Measurements from ENCODE around the gene LCE1F.

Gene LCE1F

DNA sequence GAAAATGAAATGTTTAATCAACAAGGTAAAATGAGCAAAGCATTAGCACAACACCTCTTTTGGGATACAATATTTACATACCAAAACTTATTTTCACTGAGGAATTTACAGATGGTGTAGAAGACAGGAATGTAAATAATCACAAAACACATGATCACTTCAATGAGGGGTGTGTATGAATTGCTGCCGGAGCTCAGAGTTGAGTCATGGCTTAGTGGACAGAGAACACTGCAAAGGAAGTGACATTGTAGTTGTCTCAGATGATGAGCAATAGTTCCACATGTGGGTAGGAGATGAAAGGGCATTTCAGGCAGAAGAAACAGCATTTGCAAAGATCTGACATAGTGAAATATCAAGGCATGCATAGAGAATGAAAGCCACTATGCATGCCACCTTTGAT, 22.7 kb upstream of the LCE1F start:
- DNase-seq (ENCODE audit: extremely low read depth, insufficient read length) = no peak
- Histone ChIP-seq H3K4me3 (replicated peaks; ENCODE audit: low read depth, low read length) (no peak overlapping the region), H3K36me3 (ENCODE audit: control insufficient read depth, insufficient read depth, low read length) (no peaks in the 10 kb centered on the region), H3K27me3 (replicated peaks; ENCODE audit: control insufficient read depth, insufficient read depth, low read length) (no peaks in the 10 kb centered on the region)
- no peak for TF ChIP-seq CTCF (IDR thresholded peaks at IDR 0.05; ENCODE audit: insufficient read depth, low read length, poor library complexity, severe bottlenecking)

DNA sequence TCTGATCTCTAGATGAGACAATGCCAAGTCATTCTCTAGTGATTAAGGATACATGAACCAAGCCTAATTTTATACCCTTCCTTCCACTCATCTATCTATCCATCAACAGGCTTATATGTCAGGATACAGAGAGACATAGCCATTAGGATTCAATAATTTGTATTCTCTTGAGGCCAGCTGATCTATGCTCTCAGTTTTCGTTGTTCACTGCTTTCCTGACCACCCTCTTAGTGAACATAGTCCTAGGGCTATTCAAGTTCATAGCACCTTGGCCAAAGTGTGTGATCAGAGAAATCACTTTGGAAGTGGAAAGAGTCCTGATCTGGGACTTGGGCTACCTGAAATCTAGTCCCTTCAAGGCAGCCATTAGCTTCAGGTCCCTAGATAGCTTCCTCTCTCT, 21.4 kb upstream of the LCE1F start:
- TF ChIP-seq CTCF (IDR thresholded peaks at IDR 0.05; ENCODE audit: insufficient read depth, low read length, poor library complexity, severe bottlenecking) = no peak
- no peak for DNase-seq (ENCODE audit: extremely low read depth, insufficient read length)
- H3K27me3 ChIP-seq (replicated peaks; ENCODE audit: control insufficient read depth, insufficient read depth, low read length) = no peaks in the 10 kb centered on the region; the same call in 1 of the 2 replicates
- H3K4me3 ChIP-seq (replicated peaks; ENCODE audit: low read depth, low read length) = no peak overlapping the region
- no peaks in the 10 kb centered on the region for H3K36me3 ChIP-seq (ENCODE audit: control insufficient read depth, insufficient read depth, low read length)

- no peak for TF ChIP-seq CTCF (IDR thresholded peaks at IDR 0.05; ENCODE audit: insufficient read depth, low read length, poor library complexity, severe bottlenecking)
- Histone ChIP-seq H3K36me3 (ENCODE audit: control insufficient read depth, insufficient read depth, low read length) (no peaks in the 10 kb centered on the region), H3K4me3 (replicated peaks; ENCODE audit: low read depth, low read length) (no peak overlapping the region), H3K27me3 (replicated peaks; ENCODE audit: control insufficient read depth, insufficient read depth, low read length) (no peaks in the 10 kb centered on the region; the same call in 1 of the 2 replicates)
- no peak for DNase-seq (ENCODE audit: extremely low read depth, insufficient read length)
Observed at GRCh38 chr1:152756872-152757271, 18.1 kb upstream of the LCE1F start.

GRCh38 chr1:152757747-152758146, 17.2 kb upstream of the LCE1F start, which contains the start of gene KPRP:
KPRP (plus strand) TSS chr1:152758025; CDS start chr1:152759589, 1,564 bp downstream.
- no peak within 1 kb of the TSS for H3K4me3 ChIP-seq (replicated peaks; ENCODE audit: low read depth, low read length)
- H3K27me3 ChIP-seq (replicated peaks; ENCODE audit: control insufficient read depth, insufficient read depth, low read length) = no peaks in the 10 kb centered on the region; the same call in 1 of the 2 replicates
- no peak for TF ChIP-seq CTCF (IDR thresholded peaks at IDR 0.05; ENCODE audit: insufficient read depth, low read length, poor library complexity, severe bottlenecking)
- H3K36me3 ChIP-seq (ENCODE audit: control insufficient read depth, insufficient read depth, low read length) = no peaks in the 10 kb centered on the region
- no peak for DNase-seq (ENCODE audit: extremely low read depth, insufficient read length)

GRCh38 chr1:152758636-152759035, 16.3 kb upstream of the LCE1F start:
- no peak for TF ChIP-seq CTCF (IDR thresholded peaks at IDR 0.05; ENCODE audit: insufficient read depth, low read length, poor library complexity, severe bottlenecking)
- no peaks in the 10 kb centered on the region; the same call in 1 of the 2 replicates for H3K27me3 ChIP-seq (replicated peaks; ENCODE audit: control insufficient read depth, insufficient read depth, low read length)
- no peaks in the 10 kb centered on the region for H3K36me3 ChIP-seq (ENCODE audit: control insufficient read depth, insufficient read depth, low read length)
- DNase-seq (ENCODE audit: extremely low read depth, insufficient read length) = no peak
- no peak overlapping the region for H3K4me3 ChIP-seq (replicated peaks; ENCODE audit: low read depth, low read length)
